T-cell (primary cell): ENCODE measurements around the gene ABCA13. TPM values are rescaled to one million over a fixed set of nuclear protein-coding genes. Genes with fewer than 3 reads are reported as not detected.

ENCODE experiments used
- ATAC-seq, 4 experiments: fragments of 200-7000 bp in 3 of 4; fragments of 150-1000 bp in 1 of 4; cut with Tn5 transposase; replicated peaks in 1 of 4; 1 replicate in 3 of 4; 2 replicates in 1 of 4; pipeline ENCODE4 v1.10.0; 2021; ENCODE audit warnings: moderate library complexity in 3 of 4, mild to moderate bottlenecking in 2 of 4, moderate number of reproducible peaks in 1 of 4
- CTCF ChIA-PET, 2 donors: fragments of 300-600 bp; sonication (Branson Sonifier 250); formaldehyde crosslinking; loops; one replicate each; lab custom pipeline; 2022; ENCODE audit warnings: antibody characterized with exemption in 2 of 2; lab: Charles Lee
- POLR2A ChIA-PET, 2 donors: fragments of 300-600 bp; sonication (Branson Sonifier 250); formaldehyde crosslinking; loops; one replicate each; lab custom pipeline; 2022; ENCODE audit warnings: antibody characterized with exemption in 2 of 2; lab: Charles Lee
- DNase-seq, 35 experiments: peaks; one replicate each; pipeline versions ENCODE4 v3.0.0 to v3.0.0-alpha.2; 2013 to 2023
- H3K27ac ChIP-seq: one replicate; pipeline ENCODE4 v1.5.1; 2013; ENCODE audit warnings: low read length
- H3K27me3 ChIP-seq, 2 experiments: replicated peaks in 1 of 2; 1 replicate in 1 of 2; 2 replicates in 1 of 2; pipeline versions ENCODE4 v1.6.1 to v1.7.0; 2013; ENCODE audit warnings: low read length in 1 of 2, mixed read lengths in 1 of 2; ENCODE audit not compliant: control insufficient read depth in 2 of 2, insufficient read depth in 2 of 2; ENCODE audit errors: extremely low read depth in 1 of 2
- H3K36me3 ChIP-seq, 2 donors: 1 replicate in 1 of 2; 2 replicates in 1 of 2; pipeline versions ENCODE4 v1.6.1 to v1.7.0; 2013; ENCODE audit warnings: low read length in 1 of 2; ENCODE audit not compliant: control insufficient read depth in 2 of 2, insufficient read depth in 1 of 2; ENCODE audit errors: extremely low read depth in 1 of 2
- H3K4me1 ChIP-seq, 2 experiments: 1 replicate in 1 of 2; 2 replicates in 1 of 2; pipeline versions ENCODE4 v1.6.1 to v1.7.0; 2013; ENCODE audit warnings: low read length in 2 of 2, mixed read lengths in 1 of 2; ENCODE audit not compliant: insufficient read depth in 2 of 2, control insufficient read depth in 1 of 2; ENCODE audit errors: extremely low read depth in 1 of 2
- H3K4me3 ChIP-seq, 2 donors: 1 replicate in 1 of 2; 2 replicates in 1 of 2; pipeline versions ENCODE4 v1.5.1 to v1.7.0; 2013; ENCODE audit warnings: mild to moderate bottlenecking in 2 of 2, low read length in 1 of 2, moderate library complexity in 1 of 2; ENCODE audit not compliant: control insufficient read depth in 1 of 2; ENCODE audit errors: extremely low read depth in 1 of 2
- H3K9me3 ChIP-seq: 2 replicates; pipeline ENCODE4 v1.7.0; 2013
- H3K27ac Mint-ChIP-seq, 2 donors: one replicate each; pipeline ENCODE4 v1.8.0; 2020 to 2021; ENCODE audit warnings: mild to moderate bottlenecking in 2 of 2, mixed read lengths in 2 of 2
- H3K27me3 Mint-ChIP-seq, 2 donors: one replicate each; pipeline ENCODE4 v1.8.0; 2021 to 2022; ENCODE audit warnings: mixed read lengths in 2 of 2
- H3K36me3 Mint-ChIP-seq: one replicate; pipeline ENCODE4 v1.8.0; 2021; ENCODE audit warnings: mixed read lengths
- H3K4me1 Mint-ChIP-seq, 3 donors: one replicate each; pipeline ENCODE4 v1.8.0; 2020 to 2022; ENCODE audit warnings: mixed read lengths in 3 of 3, mild to moderate bottlenecking in 1 of 3
- H3K4me3 Mint-ChIP-seq, 3 donors: one replicate each; pipeline ENCODE4 v1.8.0; 2020 to 2022; ENCODE audit warnings: mild to moderate bottlenecking in 3 of 3, mixed read lengths in 3 of 3, moderate library complexity in 3 of 3
- H3K9me3 Mint-ChIP-seq, 3 donors: one replicate each; pipeline ENCODE4 v1.8.0; 2020 to 2022; ENCODE audit warnings: mixed read lengths in 3 of 3
- WGBS: methylation state at CpG from one replicate; pipeline ENCODE4 v1.1.5; 2013; ENCODE audit warnings: missing lambda C conversion rate; ENCODE audit not compliant: insufficient coverage; 5-methylcytosine and 5-hydroxymethylcytosine counted together
- total RNA-seq, 35 experiments: library from RNA in 6 of 35; stranded (reverse) in 6 of 35; fragments of 120-200 nt in 1 of 35; gene quantifications; one replicate each; pipeline versions ENCODE4 v1.2.1 to v1.2.4 and lab custom pipeline; 2013 to 2026

The ABCA13 gene
- total RNA-seq, 5 donors from 2014 or later (not counting 1 experiment from before 2014, with no cell fraction given): 0.22 TPM; not detected in 4

GRCh38 chr7:48213226-48213625 is 42.0 kb downstream of the ABCA13 start:
- H3K4me3 Mint-ChIP-seq: no peak overlapping the region
- no peaks in the 10 kb centered on the region for H3K36me3 ChIP-seq
- no peaks in the 10 kb centered on the region for H3K4me1 ChIP-seq
- no peaks in the 10 kb centered on the region for H3K4me1 Mint-ChIP-seq
- DNase-seq: no peak
- H3K27ac Mint-ChIP-seq: no peak overlapping the region
- no peak overlapping the region for H3K4me3 ChIP-seq
- H3K27me3 Mint-ChIP-seq: peaks cover 11 to 24% of the 10 kb centered on the region in 2 donors
- H3K36me3 Mint-ChIP-seq: no peaks in the 10 kb centered on the region
- POLR2A ChIA-PET: no interaction called here
- CTCF ChIA-PET: no interaction called here
- H3K9me3 Mint-ChIP-seq: peaks cover 0 to 8% (median 3%) of the 10 kb centered on the region in 3 donors
- H3K9me3 ChIP-seq: no peaks in the 10 kb centered on the region
- ATAC-seq: no peak
- H3K27me3 ChIP-seq: peaks cover 0 to 3% of the 10 kb centered on the region in 2 experiments
- WGBS: 100% methylated on average over 1 of the region's 1 CpG
- no peak overlapping the region for H3K27ac ChIP-seq

GRCh38 chr7:48217266-48217665 is 46.0 kb downstream of the ABCA13 start:
- Mint-ChIP-seq H3K4me3 (no peak overlapping the region), H3K36me3 (no peaks in the 10 kb centered on the region), H3K9me3 (peaks cover 0 to 8% (median 3%) of the 10 kb centered on the region in 3 donors), H3K27me3 (peaks cover 9 to 18% of the 10 kb centered on the region in 2 donors), H3K4me1 (no peaks in the 10 kb centered on the region), H3K27ac (no peak overlapping the region)
- no peaks in the 10 kb centered on the region for H3K4me1 ChIP-seq
- no peaks in the 10 kb centered on the region for H3K27me3 ChIP-seq
- H3K36me3 ChIP-seq: no peaks in the 10 kb centered on the region
- no peak overlapping the region for H3K27ac ChIP-seq
- DNase-seq: no peak
- no peak overlapping the region for H3K4me3 ChIP-seq
- CTCF ChIA-PET: no interaction called here
- H3K9me3 ChIP-seq: no peaks in the 10 kb centered on the region
- ATAC-seq: no peak
- POLR2A ChIA-PET: no interaction called here
- WGBS: no CpG with 5 or more reads among the region's 1 CpG

DNA sequence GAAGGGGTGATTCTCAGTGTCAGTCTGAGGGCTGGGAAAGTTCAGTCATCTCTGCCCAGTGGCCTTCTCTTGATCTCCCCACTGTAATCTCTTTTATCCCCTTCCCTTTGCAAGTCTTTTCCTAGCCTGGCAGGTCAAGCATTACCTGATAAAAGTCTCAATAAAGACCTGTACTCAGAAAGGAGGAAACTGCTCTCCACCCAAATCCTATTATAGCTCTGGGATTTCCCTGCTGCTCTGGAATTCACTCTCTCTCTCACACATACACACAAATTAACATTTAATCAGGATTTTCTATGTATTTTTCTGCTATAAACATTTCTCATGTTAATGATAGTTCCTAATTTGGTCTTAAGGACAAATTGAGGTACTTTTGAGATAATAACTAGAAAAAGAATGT is 46.5 kb downstream of the ABCA13 start:
- Mint-ChIP-seq H3K4me1 (no peaks in the 10 kb centered on the region), H3K27ac (no peak overlapping the region), H3K4me3 (no peak overlapping the region), H3K27me3 (peaks cover 9 to 18% of the 10 kb centered on the region in 2 donors), H3K9me3 (peaks cover 0 to 8% (median 3%) of the 10 kb centered on the region in 3 donors), H3K36me3 (no peaks in the 10 kb centered on the region)
- CTCF ChIA-PET: no interaction called here
- H3K36me3 ChIP-seq: no peaks in the 10 kb centered on the region
- no peak overlapping the region for H3K27ac ChIP-seq
- H3K27me3 ChIP-seq: no peaks in the 10 kb centered on the region
- H3K4me1 ChIP-seq: no peaks in the 10 kb centered on the region
- no peak for ATAC-seq
- POLR2A ChIA-PET: no interaction called here
- H3K9me3 ChIP-seq: no peaks in the 10 kb centered on the region
- no peak overlapping the region for H3K4me3 ChIP-seq
- no peak for DNase-seq

- H3K4me3 Mint-ChIP-seq: no peak overlapping the region
- Histone ChIP-seq H3K27ac (no peak overlapping the region), H3K4me3 (no peak overlapping the region), H3K36me3 (no peaks in the 10 kb centered on the region), H3K4me1 (no peaks in the 10 kb centered on the region), H3K27me3 (peaks cover 0 to 5% of the 10 kb centered on the region in 2 experiments), H3K9me3 (no peaks in the 10 kb centered on the region)
- peaks cover 6 to 16% of the 10 kb centered on the region in 2 donors for H3K27me3 Mint-ChIP-seq
- H3K36me3 Mint-ChIP-seq: no peaks in the 10 kb centered on the region
- 83% methylated on average over 1 of the region's 2 CpGs for WGBS
- POLR2A ChIA-PET: no interaction called here
- DNase-seq (no peak), ATAC-seq (no peak)
- H3K4me1 Mint-ChIP-seq: no peaks in the 10 kb centered on the region
- CTCF ChIA-PET: no interaction called here
- no peaks in the 10 kb centered on the region for H3K9me3 Mint-ChIP-seq
- no peak overlapping the region for H3K27ac Mint-ChIP-seq
These were observed 52.8 kb downstream of the ABCA13 start for GRCh38 chr7:48224042-48224441.

- no peak overlapping the region for H3K27ac Mint-ChIP-seq
- Histone ChIP-seq H3K4me3 (no peak overlapping the region), H3K36me3 (no peaks in the 10 kb centered on the region), H3K9me3 (no peaks in the 10 kb centered on the region), H3K27ac (no peak overlapping the region), H3K4me1 (no peaks in the 10 kb centered on the region), H3K27me3 (peaks cover 0 to 5% of the 10 kb centered on the region in 2 experiments)
- ATAC-seq (no peak), DNase-seq (no peak)
- ChIA-PET CTCF (no interaction called here), POLR2A (no interaction called here)
- WGBS: 85% methylated on average over 2 of the region's 4 CpGs
- H3K9me3 Mint-ChIP-seq: no peaks in the 10 kb centered on the region
- no peaks in the 10 kb centered on the region for H3K36me3 Mint-ChIP-seq
- H3K4me3 Mint-ChIP-seq: no peak overlapping the region
- H3K27me3 Mint-ChIP-seq: peaks cover 0 to 12% of the 10 kb centered on the region in 2 donors
- H3K4me1 Mint-ChIP-seq: no peaks in the 10 kb centered on the region
These were observed 53.8 kb downstream of the ABCA13 start for GRCh38 chr7:48225101-48225500.

DNA sequence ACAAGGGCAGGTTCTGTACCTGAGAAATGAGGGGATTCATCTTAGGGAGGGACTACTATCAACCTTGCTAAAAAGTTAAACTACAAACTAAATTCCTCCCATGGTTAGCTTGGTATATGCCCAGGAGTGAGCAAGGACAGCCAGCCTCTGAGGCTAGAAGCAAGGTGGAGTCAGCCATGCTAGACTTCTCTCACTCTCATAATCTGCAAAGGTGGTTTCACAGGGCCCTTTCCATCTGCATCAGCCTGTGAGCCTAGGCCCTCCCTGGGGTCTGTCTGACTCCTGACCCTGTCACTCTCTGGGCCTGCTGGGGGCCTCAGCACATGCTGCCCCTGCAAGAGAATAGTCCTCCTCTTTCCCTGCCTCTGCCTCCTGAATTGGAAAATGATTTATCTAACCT is 66.1 kb downstream of the ABCA13 start:
- H3K27ac ChIP-seq: no peak overlapping the region
- H3K27me3 ChIP-seq: no peaks in the 10 kb centered on the region
- ChIA-PET POLR2A (no interaction called here), CTCF (no interaction called here)
- ATAC-seq (no peak), DNase-seq (no peak)
- Mint-ChIP-seq H3K4me3 (no peak overlapping the region), H3K27ac (no peak overlapping the region), H3K4me1 (no peaks in the 10 kb centered on the region), H3K9me3 (peaks cover 0 to 10% (median 3%) of the 10 kb centered on the region in 3 donors), H3K36me3 (no peaks in the 10 kb centered on the region), H3K27me3 (peaks cover 4 to 10% of the 10 kb centered on the region in 2 donors)
- no peak overlapping the region for H3K4me3 ChIP-seq
- no peaks in the 10 kb centered on the region for H3K4me1 ChIP-seq
- H3K9me3 ChIP-seq: no peaks in the 10 kb centered on the region
- H3K36me3 ChIP-seq: no peaks in the 10 kb centered on the region

DNA sequence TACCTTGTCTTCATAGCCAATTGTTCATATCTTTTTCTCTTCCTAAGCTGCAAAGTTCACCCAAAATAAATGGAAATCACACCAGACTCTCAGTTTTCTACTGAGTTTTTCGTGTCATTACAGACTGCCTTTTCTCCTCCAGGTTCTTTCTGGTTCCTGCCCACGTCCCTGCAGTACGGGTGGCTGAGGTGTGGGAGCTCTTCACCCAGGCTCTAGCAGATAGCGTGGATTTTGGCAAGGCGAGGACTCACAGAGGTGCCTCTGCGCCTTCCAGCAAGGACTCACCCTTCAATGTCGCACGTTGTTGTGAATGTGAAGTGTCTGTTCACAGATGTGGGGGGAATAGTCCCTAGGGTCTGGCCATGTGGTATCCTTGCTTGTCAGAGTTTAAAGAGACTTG is 71.6 kb downstream of the ABCA13 start:
- no peaks in the 10 kb centered on the region for H3K36me3 ChIP-seq
- Mint-ChIP-seq H3K4me3 (no peak overlapping the region), H3K27me3 (peaks cover 4 to 12% of the 10 kb centered on the region in 2 donors), H3K36me3 (no peaks in the 10 kb centered on the region), H3K4me1 (no peaks in the 10 kb centered on the region), H3K9me3 (no peaks in the 10 kb centered on the region), H3K27ac (no peak overlapping the region)
- 94% methylated on average over 5 of the region's 8 CpGs for WGBS
- H3K27me3 ChIP-seq: peaks cover 0 to 4% of the 10 kb centered on the region in 2 experiments
- DNase-seq (no peak), ATAC-seq (no peak)
- H3K4me3 ChIP-seq: no peak overlapping the region
- no peaks in the 10 kb centered on the region for H3K9me3 ChIP-seq
- no peaks in the 10 kb centered on the region for H3K4me1 ChIP-seq
- H3K27ac ChIP-seq: no peak overlapping the region
- CTCF ChIA-PET: no interaction called here
- POLR2A ChIA-PET: no interaction called here
